ENCODE data around the gene BRWD1. TPM values are rescaled to one million over a fixed set of nuclear protein-coding genes. Genes with fewer than 3 reads are reported as not detected.
"Not testable (repeated sequence)": the region's sequence is repeated elsewhere in the genome, so short reads cannot be mapped to it uniquely, and the experiment has no call there.

BRWD1 gene
- polyA plus RNA-seq, 5 donors = 31.7 to 59.9 (median 48.1) TPM

GRCh38 chr21:39296891-39297290 is 16.5 kb downstream of the BRWD1 start:
- no peak for DNase-seq

- peak in 1 of 2 donors; percentile 3 for DNase-seq
Observed at GRCh38 chr21:39288987-39289386, 24.4 kb downstream of the BRWD1 start.

DNA sequence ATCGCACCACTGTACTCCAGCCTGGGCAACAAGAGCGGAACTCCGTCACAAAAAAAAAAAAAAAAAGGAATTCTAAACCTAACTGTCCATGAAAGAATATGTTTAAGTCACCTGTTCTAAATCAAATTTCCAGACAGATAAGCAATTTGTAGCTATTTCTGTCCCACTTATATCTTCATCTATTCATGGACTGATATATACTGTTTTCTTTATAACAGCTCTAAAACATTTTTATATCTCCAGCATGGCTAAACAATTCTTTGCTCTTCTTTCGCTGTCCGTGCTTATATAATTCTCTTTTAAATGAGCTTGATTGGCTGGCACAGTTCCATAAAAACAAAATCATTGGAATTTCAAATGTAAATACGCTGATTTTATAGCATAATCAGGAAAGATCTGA is 30.5 kb downstream of the BRWD1 start:
- no peak for DNase-seq

GRCh38 chr21:39281853-39282252 is 31.6 kb downstream of the BRWD1 start:
- DNase-seq = no peak

GRCh38 chr21:39281207-39281606 is 32.2 kb downstream of the BRWD1 start:
- DNase-seq = no peak

DNA sequence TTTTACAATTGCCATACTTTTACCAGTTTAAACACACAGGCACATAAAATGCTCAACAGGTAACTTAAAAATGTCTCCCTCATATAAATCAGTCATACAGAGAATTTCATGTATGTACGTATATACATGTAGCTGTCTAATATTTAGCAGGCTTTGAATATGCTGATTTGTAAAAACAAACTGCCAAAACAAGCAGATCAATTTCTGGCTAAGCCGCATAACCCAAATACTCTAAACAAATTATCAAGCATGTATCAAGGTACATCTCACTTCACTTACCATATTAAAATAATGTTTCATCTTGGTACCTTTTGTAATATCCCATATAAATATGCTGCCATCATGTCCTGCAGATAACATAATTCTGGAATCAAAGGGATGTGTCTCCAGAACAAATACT is 43.8 kb downstream of the BRWD1 start:
- DNase-seq = no peak

DNA sequence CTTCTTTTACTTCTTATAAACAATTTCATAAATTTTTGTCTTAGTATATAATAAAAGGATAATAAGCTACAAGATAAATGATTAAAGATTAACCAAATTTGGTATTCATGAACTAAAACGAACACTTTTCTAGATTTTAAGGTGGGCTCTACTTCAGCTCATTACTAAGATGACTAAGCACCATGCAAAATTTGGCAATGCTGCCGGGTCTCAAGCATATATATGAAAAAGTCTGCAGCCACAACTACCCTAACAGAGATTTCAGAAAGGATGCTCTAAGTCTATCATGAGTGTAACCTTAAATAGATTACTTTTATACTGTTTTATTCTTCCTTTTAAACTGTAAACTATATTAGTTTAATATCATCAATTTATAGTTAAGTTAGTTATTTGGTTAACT is 47.8 kb downstream of the BRWD1 start:
- DNase-seq = no peak

- DNase-seq = no peak
Observed at GRCh38 chr21:39263372-39263771, 50.1 kb downstream of the BRWD1 start.

DNA sequence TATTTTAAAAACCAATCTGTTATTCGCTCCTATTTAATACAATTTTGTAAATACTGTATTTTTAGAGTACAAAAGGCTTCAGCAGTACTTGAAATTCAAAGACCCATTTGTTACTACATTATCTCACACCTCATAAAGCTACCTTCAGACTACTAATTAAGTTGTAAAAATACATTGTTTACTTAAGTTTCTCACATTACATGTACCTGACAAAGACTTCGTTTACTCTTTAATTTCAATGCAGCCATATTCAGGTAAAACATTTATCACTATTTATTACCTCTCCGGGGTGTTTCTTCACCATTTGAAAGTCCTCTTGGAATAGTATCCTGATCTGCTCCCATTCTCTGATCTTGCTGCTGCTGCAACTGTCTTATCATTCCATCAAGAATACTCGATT is 55.2 kb downstream of the BRWD1 start:
- DNase-seq = no peak

DNA sequence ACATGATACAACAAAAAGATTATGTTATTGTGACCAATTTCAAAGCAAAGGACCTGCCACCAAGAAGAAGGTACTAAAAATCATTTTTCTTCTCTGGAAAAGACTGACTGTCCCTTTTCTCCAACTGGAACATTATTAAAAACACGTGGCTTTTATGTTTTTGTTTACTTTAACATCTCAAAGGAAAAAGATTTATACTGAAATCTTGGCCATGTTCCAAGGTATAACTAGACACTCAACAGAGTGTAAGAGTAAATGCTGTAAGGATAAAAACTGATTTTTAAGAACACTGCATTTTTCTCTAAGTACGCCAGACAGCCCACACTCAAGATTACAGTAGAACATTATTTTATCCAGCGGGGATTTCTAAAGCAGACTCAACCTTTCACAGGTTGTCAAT is 62.1 kb downstream of the BRWD1 start:
- peak in 1 of 2 donors; percentile 6 for DNase-seq

GRCh38 chr21:39238275-39238674 is 75.2 kb downstream of the BRWD1 start:
- DNase-seq = no peak

- no peak for DNase-seq
Observed at GRCh38 chr21:39232861-39233291, 80.6 kb downstream of the BRWD1 start.

GRCh38 chr21:39224930-39225329 is 88.5 kb downstream of the BRWD1 start:
- no peak for DNase-seq

- DNase-seq = no peak
Observed at GRCh38 chr21:39221997-39222486, 91.4 kb downstream of the BRWD1 start.

GRCh38 chr21:39221282-39221996 is 92.0 kb downstream of the BRWD1 start:
- DNase-seq = no peak

DNA sequence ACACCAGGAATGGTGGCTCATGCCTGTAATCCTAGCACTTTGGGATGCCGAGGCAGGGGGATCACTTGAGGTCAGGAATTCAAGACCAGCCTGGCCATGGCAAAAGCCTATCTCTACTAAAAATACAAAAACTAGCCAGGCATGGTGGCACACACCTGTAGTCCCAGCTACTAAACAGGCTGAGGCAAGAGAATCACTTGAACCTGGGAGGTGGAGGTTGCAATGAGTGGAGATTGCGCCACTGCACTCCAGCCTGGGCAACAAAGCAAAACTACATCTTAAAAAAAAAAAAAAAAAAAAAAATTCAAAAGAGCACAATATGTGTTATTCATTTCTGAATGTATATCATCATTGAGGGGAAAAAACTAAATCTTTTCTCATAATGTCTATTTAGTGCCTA is 92.6 kb downstream of the BRWD1 start:
- DNase-seq = not testable (repeated sequence)

- no peak for DNase-seq
Observed at GRCh38 chr21:39220150-39220549, 93.3 kb downstream of the BRWD1 start.

GRCh38 chr21:39218082-39218409 is 95.4 kb downstream of the BRWD1 start:
- no peak for DNase-seq

GRCh38 chr21:39217356-39218081 is 95.9 kb downstream of the BRWD1 start:
- no peak for DNase-seq

DNA sequence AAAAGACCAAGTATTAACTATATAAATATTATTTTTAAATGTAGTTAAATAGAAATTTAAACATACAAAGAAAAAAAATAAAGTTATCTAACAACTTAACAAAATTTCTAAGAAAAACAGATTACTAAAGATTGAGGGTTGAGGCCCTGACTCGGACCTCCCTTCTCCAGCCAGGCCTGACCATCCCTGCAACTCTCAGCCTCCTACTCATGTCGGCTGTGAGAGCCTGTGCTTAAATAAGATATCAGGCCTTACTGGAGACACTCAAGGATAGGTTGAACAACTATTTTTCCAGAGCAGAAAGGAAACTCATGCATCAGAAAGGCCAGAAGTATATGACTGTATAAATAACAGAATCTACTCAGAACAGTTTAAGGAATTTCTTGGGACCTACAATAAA is 97.1 kb downstream of the BRWD1 start:
- no peak for DNase-seq

- no peak for DNase-seq
Observed at GRCh38 chr21:39215078-39215477, 98.4 kb downstream of the BRWD1 start.

- peak in 1 of 2 donors; percentile 2 for DNase-seq
Observed at GRCh38 chr21:39209334-39209688, 104.1 kb downstream of the BRWD1 start.

DNA sequence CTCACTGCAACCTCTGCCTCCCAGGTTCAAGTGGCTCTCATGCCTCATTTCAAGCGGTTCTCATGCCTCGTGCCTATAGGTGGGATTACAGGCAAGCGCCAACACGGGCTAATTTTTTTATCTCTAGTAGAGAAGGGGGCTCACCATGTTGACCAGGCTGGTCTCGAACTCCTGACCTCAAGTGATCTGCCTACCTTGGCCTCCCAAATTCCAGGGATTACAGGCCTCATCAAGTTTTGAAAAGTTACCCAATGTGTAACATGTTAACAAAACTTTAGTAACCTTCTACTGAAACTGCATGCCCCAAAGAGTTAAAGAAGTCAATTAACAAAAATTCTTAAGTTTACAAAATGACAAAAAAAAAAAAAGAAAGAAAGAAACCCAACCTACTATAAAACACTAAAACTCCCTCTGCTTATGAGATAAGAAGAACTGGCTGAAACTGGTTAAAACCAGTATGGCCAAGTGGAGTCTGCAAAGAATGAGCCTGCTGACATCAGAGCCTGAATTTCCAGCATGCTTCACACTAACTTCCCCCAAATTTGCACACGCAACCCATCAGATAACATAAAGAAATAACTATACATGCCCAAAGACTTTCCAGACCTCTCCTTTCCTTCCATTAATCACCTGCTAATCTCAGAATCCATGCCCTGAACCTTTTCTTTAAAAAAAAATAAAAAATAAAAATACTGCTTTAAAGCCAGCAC is 104.7 kb downstream of the BRWD1 start:
- peak; percentile 31 for DNase-seq

All from right lung (tissue), 5 donors.